AG04450 (cell line): ENCODE data around the gene STYXL2. TPM values are rescaled to one million over a fixed set of nuclear protein-coding genes. Genes with fewer than 3 reads are reported as not detected.

Experiments used
- CTCF ChIA-PET: fragments of 300-600, 350-600 bp; formaldehyde crosslinking; extraction: SDS; loops from one replicate; lab custom pipeline; 2022; ENCODE audit warnings: antibody characterized with exemption, inconsistent platforms; lab: Charles Lee
- POLR2A ChIA-PET: fragments of 350-600 bp; formaldehyde crosslinking; extraction: SDS; loops from one replicate; lab custom pipeline; 2021; ENCODE audit warnings: antibody characterized with exemption, inconsistent platforms; lab: Yijun Ruan, JAX
- DNase-seq: peaks from one replicate; pipeline ENCODE4 v3.0.0-alpha.2; 2011; ENCODE audit warnings: low read depth, low spot score
- H3K27ac ChIP-seq: one replicate; pipeline ENCODE4 v1.5.1; 2012; ENCODE audit warnings: low read depth, low read length, control low read depth
- H3K27me3 ChIP-seq: one replicate; pipeline ENCODE4 v1.6.0; 2012; ENCODE audit warnings: low read length; ENCODE audit not compliant: control insufficient read depth, insufficient read depth
- H3K4me3 ChIP-seq: 2 replicates; pipeline ENCODE4 v1.5.1; 2011; ENCODE audit warnings: mild to moderate bottlenecking, low read depth, low read length, control low read depth
- H3K9me3 ChIP-seq: 2 replicates; pipeline ENCODE4 v1.5.1; 2012; ENCODE audit warnings: low read length; ENCODE audit not compliant: control insufficient read depth, insufficient read depth
- polyA plus RNA-seq: library from polyadenylated mRNA; depleted of rRNA; stranded (reverse); fragments of >200 nt; gene quantifications from 2 replicates; pipeline ENCODE4 v1.2.3, GENCODE V29; 2011
- TF ChIP-seq, protein P1 (sequence below): IDR thresholded peaks from 2 replicates; pipeline ENCODE4 v1.5.1; 2011; ENCODE audit warnings: low read depth, low read length, control low read depth, inconsistent platforms

The STYXL2 gene
- polyA plus RNA-seq, 1 experiment: not detected

DNA sequence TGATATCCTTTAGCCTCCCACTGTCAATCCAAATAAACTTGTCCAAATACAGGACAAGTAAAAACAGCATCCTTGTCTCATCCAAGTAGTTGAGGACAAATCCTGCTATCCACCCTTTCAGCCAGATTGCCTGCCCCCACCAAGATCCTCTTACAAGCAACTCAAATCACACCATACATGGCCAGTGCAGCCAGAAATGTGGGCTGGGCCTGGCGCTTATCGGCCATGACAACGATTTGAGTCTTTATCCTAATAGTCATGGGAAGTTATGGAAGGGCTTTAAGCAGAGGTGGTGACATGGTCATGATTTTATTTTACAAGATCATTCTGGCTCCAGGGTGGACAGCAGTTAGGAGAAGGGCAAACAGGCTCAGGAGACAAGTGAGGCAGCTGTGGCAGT lies 10.0 kb upstream of the STYXL2 start:
- POLR2A ChIA-PET: no interaction called here
- Histone ChIP-seq H3K27me3 (peaks cover 2% of the 10 kb centered on the region), H3K4me3 (no peak overlapping the region), H3K27ac (no peak overlapping the region), H3K9me3 (no peaks in the 10 kb centered on the region)
- no peak for DNase-seq
- TF ChIP-seq, protein P1, sequence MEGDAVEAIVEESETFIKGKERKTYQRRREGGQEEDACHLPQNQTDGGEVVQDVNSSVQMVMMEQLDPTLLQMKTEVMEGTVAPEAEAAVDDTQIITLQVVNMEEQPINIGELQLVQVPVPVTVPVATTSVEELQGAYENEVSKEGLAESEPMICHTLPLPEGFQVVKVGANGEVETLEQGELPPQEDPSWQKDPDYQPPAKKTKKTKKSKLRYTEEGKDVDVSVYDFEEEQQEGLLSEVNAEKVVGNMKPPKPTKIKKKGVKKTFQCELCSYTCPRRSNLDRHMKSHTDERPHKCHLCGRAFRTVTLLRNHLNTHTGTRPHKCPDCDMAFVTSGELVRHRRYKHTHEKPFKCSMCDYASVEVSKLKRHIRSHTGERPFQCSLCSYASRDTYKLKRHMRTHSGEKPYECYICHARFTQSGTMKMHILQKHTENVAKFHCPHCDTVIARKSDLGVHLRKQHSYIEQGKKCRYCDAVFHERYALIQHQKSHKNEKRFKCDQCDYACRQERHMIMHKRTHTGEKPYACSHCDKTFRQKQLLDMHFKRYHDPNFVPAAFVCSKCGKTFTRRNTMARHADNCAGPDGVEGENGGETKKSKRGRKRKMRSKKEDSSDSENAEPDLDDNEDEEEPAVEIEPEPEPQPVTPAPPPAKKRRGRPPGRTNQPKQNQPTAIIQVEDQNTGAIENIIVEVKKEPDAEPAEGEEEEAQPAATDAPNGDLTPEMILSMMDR: no peak
- CTCF ChIA-PET: no interaction called here

DNA sequence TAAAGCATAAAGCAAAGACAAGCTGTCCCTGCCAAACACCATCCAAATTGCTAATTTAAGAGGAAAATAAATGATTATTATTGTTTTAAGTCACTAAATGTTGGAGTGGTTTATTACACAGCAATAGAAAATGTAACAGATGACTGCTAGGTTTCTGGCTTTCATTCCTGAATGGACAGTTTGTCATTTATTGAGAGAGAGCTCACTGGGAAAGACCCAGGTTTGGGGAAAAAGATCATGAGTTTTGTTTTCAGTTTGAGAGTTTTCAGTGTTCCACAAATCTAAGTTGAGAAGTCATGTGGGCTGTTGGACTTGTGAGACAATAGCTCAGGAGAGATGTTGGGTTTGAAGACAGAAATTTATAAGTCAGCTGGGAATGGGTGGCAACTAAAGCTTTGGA lies 9.1 kb upstream of the STYXL2 start:
- no peak for DNase-seq
- Histone ChIP-seq H3K9me3 (no peaks in the 10 kb centered on the region), H3K4me3 (no peak overlapping the region), H3K27ac (no peak overlapping the region), H3K27me3 (peaks cover 2% of the 10 kb centered on the region)
- POLR2A ChIA-PET: no interaction called here
- CTCF ChIA-PET: interaction anchor here (1.4 kb wide), 1 partner anchor 25 kb away, joined by 5 read pairs; no protein-coding TSS in a partner anchor
- TF ChIP-seq, protein P1: no peak

DNA sequence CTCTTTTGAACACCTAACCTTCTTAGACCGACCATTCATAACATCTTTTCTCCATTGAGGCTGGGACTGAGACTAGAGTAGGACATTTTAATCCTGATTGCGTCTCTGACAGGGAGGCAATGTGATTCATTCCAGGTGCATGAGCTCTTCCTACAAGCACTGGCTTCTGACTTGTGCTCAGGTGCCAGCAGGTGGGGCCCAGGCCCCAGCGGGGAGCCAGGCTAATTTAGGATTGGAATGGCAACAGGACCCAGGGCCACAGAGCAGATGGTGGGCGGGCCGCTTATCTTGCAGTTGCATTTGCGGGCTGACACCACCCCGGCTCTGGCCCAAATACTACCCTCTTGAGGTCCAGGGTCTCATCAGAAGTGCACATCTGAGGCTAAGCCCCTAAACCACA lies 7.8 kb upstream of the STYXL2 start:
- CTCF ChIA-PET: interaction anchor here (1.0 to 1.4 kb wide), 2 partner anchors 19 to 26 kb away, joined by 3 to 5 read pairs; no protein-coding TSS in a partner anchor
- no peaks in the 10 kb centered on the region for H3K9me3 ChIP-seq

DNA sequence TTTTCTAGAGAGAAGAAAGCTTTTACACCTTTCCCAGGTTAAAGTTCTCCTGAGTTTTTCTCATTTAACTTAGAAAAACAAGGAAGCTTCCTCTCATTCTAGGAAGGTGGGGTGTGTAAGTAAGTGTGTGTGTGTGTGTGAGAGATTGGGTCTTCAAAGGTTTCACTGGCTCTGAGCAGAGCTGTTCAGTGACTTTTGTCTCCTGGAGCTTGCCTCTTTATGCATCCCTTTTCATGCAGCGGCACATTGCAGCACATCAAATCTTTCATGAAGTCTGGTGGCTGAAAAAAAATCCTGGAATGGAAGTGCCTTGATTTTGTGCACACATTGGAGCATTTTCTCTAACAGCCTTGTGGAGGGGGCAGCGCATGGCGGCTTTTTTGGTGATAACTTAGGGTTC lies 7.1 kb upstream of the STYXL2 start:
- H3K9me3 ChIP-seq: no peaks in the 10 kb centered on the region
- no peak overlapping the region for H3K27ac ChIP-seq
- DNase-seq: no peak
- TF ChIP-seq, protein P1: no peak
- POLR2A ChIA-PET: no interaction called here
- H3K27me3 ChIP-seq: peaks cover 2% of the 10 kb centered on the region
- H3K4me3 ChIP-seq: no peak overlapping the region
- CTCF ChIA-PET: interaction anchor here (1.0 kb wide), 1 partner anchor 20 kb away, joined by 3 read pairs; no protein-coding TSS in a partner anchor

More for the DNA sequence above, 7.8 kb upstream of the STYXL2 start:
- TF ChIP-seq, protein P1: no peak
- H3K27me3 ChIP-seq: peaks cover 2% of the 10 kb centered on the region
- POLR2A ChIA-PET: no interaction called here
- no peak for DNase-seq
- no peak overlapping the region for H3K27ac ChIP-seq
- H3K4me3 ChIP-seq: no peak overlapping the region

DNA sequence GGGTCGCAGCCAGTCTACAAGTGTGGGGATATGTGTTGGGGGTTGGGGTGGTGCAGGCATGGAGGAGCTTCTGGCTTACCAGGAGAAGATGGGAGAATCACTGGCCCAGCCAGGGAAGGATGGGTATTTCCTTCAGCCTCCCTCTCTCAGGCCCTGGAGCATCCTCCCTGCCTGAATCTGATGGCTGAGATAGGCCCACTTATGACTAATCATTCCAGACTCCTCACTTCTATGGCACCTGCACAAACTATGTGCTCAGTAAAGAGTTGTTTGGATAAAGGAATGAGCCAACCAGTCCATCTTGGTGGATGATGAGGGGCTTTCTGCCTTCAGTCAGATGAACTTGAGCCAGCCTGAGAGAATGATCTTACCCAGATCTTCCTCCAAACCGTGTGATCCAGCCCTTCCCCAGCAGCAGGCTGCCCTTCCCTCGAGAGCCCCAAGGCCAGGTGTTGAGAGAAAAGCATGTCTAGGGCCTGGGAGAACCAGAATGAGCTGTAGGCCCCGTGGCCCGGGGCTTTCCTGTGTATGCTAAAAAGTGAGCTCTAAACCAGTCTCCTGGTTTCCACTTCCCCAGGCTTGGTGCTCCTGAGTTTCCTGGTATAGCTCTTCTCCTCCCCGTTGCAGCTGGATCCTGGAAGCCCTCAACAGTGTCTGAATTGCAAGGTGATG lies 5.0 kb upstream of the STYXL2 start:
- POLR2A ChIA-PET: no interaction called here
- TF ChIP-seq, protein P1: no peak
- Histone ChIP-seq H3K27ac (no peak overlapping the region), H3K27me3 (no peaks in the 10 kb centered on the region), H3K9me3 (no peaks in the 10 kb centered on the region), H3K4me3 (no peak overlapping the region)
- DNase-seq: no peak
- CTCF ChIA-PET: interaction anchor here (0.5 kb wide), 1 partner anchor 19 kb away, joined by 3 read pairs; no protein-coding TSS in a partner anchor
